CD14-positive monocyte (primary cell): Measurements from ENCODE around the gene DDX42. TPM values are rescaled to one million over a fixed set of nuclear protein-coding genes. Genes with fewer than 3 reads are reported as not detected.

Experiments used
- DNase-seq, 3 donors: peaks; one replicate each; pipeline ENCODE4 v3.0.0-alpha.2; 2011 to 2022
- H2AFZ ChIP-seq: 2 replicates; pipeline ENCODE4 v1.6.0; 2012; ENCODE audit warnings: mild to moderate bottlenecking, low read depth, low read length, inconsistent platforms; ENCODE audit not compliant: insufficient read depth, poor library complexity, severe bottlenecking
- H3K27ac ChIP-seq, 2 donors: 1 replicate in 1 of 2; 2 replicates in 1 of 2; pipeline ENCODE4 v1.5.1; 2012 to 2013; ENCODE audit warnings: low read length in 2 of 2, control low read depth in 1 of 2, inconsistent platforms in 1 of 2, low read depth in 1 of 2, mild to moderate bottlenecking in 1 of 2
- H3K27me3 ChIP-seq, 2 donors: one replicate each; pipeline versions ENCODE4 v1.6.0 to v1.6.1; 2011 to 2013; ENCODE audit warnings: low read length in 2 of 2; ENCODE audit not compliant: control insufficient read depth in 2 of 2, insufficient read depth in 2 of 2
- H3K36me3 ChIP-seq, 2 donors: replicated peaks in 1 of 2; 1 replicate in 1 of 2; 2 replicates in 1 of 2; pipeline versions ENCODE4 v1.5.1 to v1.6.1; 2012 to 2013; ENCODE audit warnings: low read length in 2 of 2, control low read depth in 1 of 2, inconsistent platforms in 1 of 2, mild to moderate bottlenecking in 1 of 2; ENCODE audit not compliant: insufficient read depth in 2 of 2, control insufficient read depth in 1 of 2
- H3K4me1 ChIP-seq, 2 donors: 1 replicate in 1 of 2; 2 replicates in 1 of 2; pipeline versions ENCODE4 v1.5.1 to v1.6.1; 2012 to 2013; ENCODE audit warnings: low read length in 2 of 2, control low read depth in 1 of 2, inconsistent platforms in 1 of 2, mild to moderate bottlenecking in 1 of 2, moderate library complexity in 1 of 2; ENCODE audit not compliant: insufficient read depth in 2 of 2, control insufficient read depth in 1 of 2
- H3K4me2 ChIP-seq: replicated peaks from 2 replicates; pipeline ENCODE3; 2012; ENCODE audit warnings: low read length, moderate library complexity, mild to moderate bottlenecking; ENCODE audit not compliant: poor library complexity, severe bottlenecking; ENCODE audit errors: extremely low read depth
- H3K4me3 ChIP-seq, 3 experiments: fragments of 200-600 bp in 1 of 3; sonication (generic) in 1 of 3; replicated peaks in 1 of 3; 1 replicate in 2 of 3; 2 replicates in 1 of 3; pipeline ENCODE4 v1.5.1; 2011 to 2013; ENCODE audit warnings: low read length in 3 of 3, mild to moderate bottlenecking in 3 of 3, control low read depth in 2 of 3, low read depth in 2 of 3, inconsistent platforms in 1 of 3, moderate library complexity in 1 of 3
- H3K79me2 ChIP-seq: 2 replicates; pipeline ENCODE4 v1.6.0; 2012; ENCODE audit warnings: mild to moderate bottlenecking, control low read depth, inconsistent platforms, low read length, moderate library complexity; ENCODE audit not compliant: insufficient read depth
- H3K9ac ChIP-seq: 2 replicates; pipeline ENCODE4 v1.6.0; 2017; ENCODE audit warnings: low read length, mild to moderate bottlenecking; ENCODE audit not compliant: insufficient read depth, poor library complexity, severe bottlenecking
- H3K9me3 ChIP-seq, 2 donors: replicated peaks in 1 of 2; 1 replicate in 1 of 2; 2 replicates in 1 of 2; pipeline versions ENCODE4 v1.5.1 to v1.6.1; 2012 to 2013; ENCODE audit warnings: low read length in 2 of 2, control low read depth in 1 of 2; ENCODE audit not compliant: control insufficient read depth in 1 of 2, insufficient read depth in 1 of 2
- H4K20me1 ChIP-seq: 2 replicates; pipeline ENCODE4 v1.6.0; 2012; ENCODE audit warnings: mild to moderate bottlenecking, low read length, control low read depth, moderate library complexity; ENCODE audit not compliant: insufficient read depth
- H3K27ac Mint-ChIP-seq, 7 donors: one replicate each; pipeline ENCODE4 v1.8.0; 2020; ENCODE audit warnings: mild to moderate bottlenecking in 7 of 7, mixed read lengths in 7 of 7, moderate library complexity in 6 of 7, inconsistent platforms in 2 of 7
- H3K27me3 Mint-ChIP-seq, 3 donors: one replicate each; pipeline ENCODE4 v1.8.0; 2021 to 2022; ENCODE audit warnings: low read depth in 3 of 3, mild to moderate bottlenecking in 3 of 3, mixed read lengths in 3 of 3, moderate library complexity in 3 of 3, inconsistent platforms in 1 of 3
- H3K36me3 Mint-ChIP-seq, 2 donors: one replicate each; pipeline ENCODE4 v1.8.0; 2020; ENCODE audit warnings: mixed read lengths in 2 of 2, inconsistent platforms in 1 of 2, mild to moderate bottlenecking in 1 of 2
- H3K4me1 Mint-ChIP-seq: one replicate; pipeline ENCODE4 v1.8.0; 2020; ENCODE audit warnings: mild to moderate bottlenecking, mixed read lengths
- H3K4me3 Mint-ChIP-seq, 2 donors: one replicate each; pipeline ENCODE4 v1.8.0; 2020; ENCODE audit warnings: mild to moderate bottlenecking in 2 of 2, mixed read lengths in 2 of 2, moderate library complexity in 1 of 2
- H3K9me3 Mint-ChIP-seq, 7 donors: one replicate each; pipeline ENCODE4 v1.8.0; 2020 to 2022; ENCODE audit warnings: mixed read lengths in 7 of 7, mild to moderate bottlenecking in 6 of 7, moderate library complexity in 6 of 7, inconsistent platforms in 2 of 7
- CTCF ChIP-seq: fragments of 200-600 bp; IDR thresholded peaks from one replicate; pipeline ENCODE4 v1.8.0; 2022; ENCODE audit warnings: antibody characterized with exemption, mild to moderate bottlenecking
- WGBS: methylation state at CpG from one replicate; pipeline ENCODE4 v1.1.5; 2013; ENCODE audit warnings: missing lambda C conversion rate; ENCODE audit not compliant: insufficient coverage; 5-methylcytosine and 5-hydroxymethylcytosine counted together
- intact Hi-C, 2 donors: fragments of 100-400 bp; cut with micrococcal nuclease; formaldehyde crosslinking; loops; one replicate each; pipeline versions ENCODE4 v1.15.0 to v1.15.1; 2023
- polyA plus RNA-seq, 3 donors: library from polyadenylated mRNA; depleted of rRNA in 1 of 3; unstranded in 2 of 3; stranded (reverse) in 1 of 3; fragments of 300-500 nt in 2 of 3; fragments of >200 nt in 1 of 3; fragmentation: Illumina TruSeq in 2 of 3; gene quantifications; 1 replicate in 2 of 3; 2 replicates in 1 of 3; pipeline ENCODE4 v1.2.3, GENCODE V29; 2012 to 2021

DDX42 gene
- polyA plus RNA-seq, 3 donors: 3.1 to 89.2 (median 5.3) TPM

- WGBS: 100% methylated on average over 1 of the region's 9 CpGs
- Mint-ChIP-seq H3K27ac (no peak overlapping the region), H3K4me1 (peaks cover 8% of the 10 kb centered on the region), H3K9me3 (peaks cover 3 to 14% (median 10%) of the 10 kb centered on the region in 7 donors), H3K27me3 (peaks cover 5 to 13% (median 6%) of the 10 kb centered on the region in 3 donors), H3K4me3 (no peak overlapping the region), H3K36me3 (peaks cover 0 to 11% of the 10 kb centered on the region in 2 donors)
- H3K4me3 ChIP-seq: no peak overlapping the region
- intact Hi-C loops: no loop called here
- H4K20me1 ChIP-seq: no peaks in the 10 kb centered on the region
- H3K27me3 ChIP-seq: no peaks in the 10 kb centered on the region
- H2AFZ ChIP-seq: no peak overlapping the region
- no peaks in the 10 kb centered on the region for H3K79me2 ChIP-seq
- no peak overlapping the region for H3K4me2 ChIP-seq
- no peak overlapping the region for H3K27ac ChIP-seq
- H3K36me3 ChIP-seq: no peaks in the 10 kb centered on the region
- H3K4me1 ChIP-seq: peaks cover 5 to 9% of the 10 kb centered on the region in 2 donors
- H3K9ac ChIP-seq: no peak overlapping the region
- no peak for TF ChIP-seq CTCF
- H3K9me3 ChIP-seq: peaks cover 0 to 6% of the 10 kb centered on the region in 2 donors
- no peak for DNase-seq
Measured at GRCh38 chr17:63850401-63850800, 76.4 kb downstream of the DDX42 start.

- no peaks in the 10 kb centered on the region for H3K36me3 ChIP-seq
- H2AFZ ChIP-seq: no peak overlapping the region
- no peaks in the 10 kb centered on the region for H4K20me1 ChIP-seq
- no peak overlapping the region for H3K27ac ChIP-seq
- peaks cover 0 to 4% of the 10 kb centered on the region in 2 donors for H3K36me3 Mint-ChIP-seq
- no peak overlapping the region for H3K9ac ChIP-seq
- H3K79me2 ChIP-seq: no peaks in the 10 kb centered on the region
- H3K27me3 ChIP-seq: no peaks in the 10 kb centered on the region
- no peak for DNase-seq
- H3K4me1 Mint-ChIP-seq: peaks cover 5% of the 10 kb centered on the region
- H3K9me3 Mint-ChIP-seq: peaks cover 0 to 11% (median 5%) of the 10 kb centered on the region in 7 donors
- no peak overlapping the region for H3K4me3 ChIP-seq
- TF ChIP-seq CTCF: no peak
- peaks cover 5 to 11% (median 9%) of the 10 kb centered on the region in 3 donors for H3K27me3 Mint-ChIP-seq
- peaks cover 5 to 9% of the 10 kb centered on the region in 2 donors for H3K4me1 ChIP-seq
- H3K4me2 ChIP-seq: no peak overlapping the region
- no peak overlapping the region for H3K27ac Mint-ChIP-seq
- intact Hi-C loops: no loop called here
- peaks cover 0 to 5% of the 10 kb centered on the region in 2 donors for H3K9me3 ChIP-seq
- no CpG with 5 or more reads among the region's 2 CpGs for WGBS
- no peak overlapping the region for H3K4me3 Mint-ChIP-seq
Measured at GRCh38 chr17:63853260-63853659, 79.3 kb downstream of the DDX42 start.
